ENCODE results near the gene VAT1. TPM values are rescaled to one million over a fixed set of nuclear protein-coding genes. Genes with fewer than 3 reads are reported as not detected.

Gene VAT1
- total and polyA plus RNA-seq, 2 of the 13 experiments (the other 11 are each of a cell fraction or from before 2014, with no cell fraction given) = 143 to 205 TPM

GRCh38 chr17:43021741-43022512 is at the start of gene VAT1 (continued):
- TF ChIP-seq ZNF280D (CRISPR knock-in tag; IDR thresholded peaks at IDR 0.05) = 0 out of 2 replicates have a peak, but pooled peaks have one; percentile 18
- no peak for TF ChIP-seq NBN (conservative IDR thresholded peaks at IDR 0.05)
- no peak for TF ChIP-seq FIP1L1 (IDR thresholded peaks at IDR 0.05; ENCODE audit: borderline replicate concordance, insufficient read depth, low read depth, low read length)
- peak; percentile 91; the same call in 1 of the 2 replicates for TF ChIP-seq CERS6 (CRISPR knock-in tag; IDR thresholded peaks at IDR 0.05)
- TF ChIP-seq CSRNP1 (CRISPR knock-in tag; IDR thresholded peaks at IDR 0.05) = peak; percentile 97
- no peak for TF ChIP-seq ZFP36L2 (CRISPR knock-in tag; IDR thresholded peaks at IDR 0.05)
- TF ChIP-seq IKZF5 (CRISPR knock-in tag; IDR thresholded peaks at IDR 0.05) = peak; percentile 56; the same call in 1 of the 2 replicates
- peak; percentile 79; the same call in 1 of the 2 replicates for TF ChIP-seq ZNF513 (CRISPR knock-in tag; conservative IDR thresholded peaks at IDR 0.05)
- TF ChIP-seq ZSCAN30 (CRISPR knock-in tag; IDR thresholded peaks at IDR 0.05) = no peak
- no peak for TF ChIP-seq MNT (IDR thresholded peaks at IDR 0.05)
- TF ChIP-seq CREBL2 (CRISPR knock-in tag; IDR thresholded peaks at IDR 0.05; ENCODE audit: borderline replicate concordance) = 0 out of 2 replicates have a peak, but pooled peaks have one; percentile 70
- no peak for TF ChIP-seq HCFC1 (IDR thresholded peaks at IDR 0.05; ENCODE audit: low read depth, low read length)
- TF ChIP-seq ZNF597 (CRISPR knock-in tag; IDR thresholded peaks at IDR 0.05) = no peak
- peak; percentile 19; the same call in 1 of the 2 replicates for TF ChIP-seq KLF15 (CRISPR knock-in tag; IDR thresholded peaks at IDR 0.05; ENCODE audit: borderline replicate concordance)
